GM21723 (cell line): Measurements from ENCODE around the gene UPB1.
"Not testable (repeated sequence)": the region's sequence is repeated elsewhere in the genome, so short reads cannot be mapped to it uniquely, and the experiment has no call there.

ENCODE experiments used
- ATAC-seq: cut with Tn5 transposase; IDR thresholded peaks from one replicate; pipeline ENCODE4 v1.9.1; 2021; ENCODE audit warnings: mild to moderate bottlenecking, moderate library complexity; ENCODE audit not compliant: unreplicated experiment

Gene UPB1

GRCh38 chr22:24474649-24475255 is 20.4 kb upstream of the UPB1 start:
- no peak for ATAC-seq

GRCh38 chr22:24481641-24482040 is 13.5 kb upstream of the UPB1 start:
- ATAC-seq = no peak

- no peak for ATAC-seq
Measured at GRCh38 chr22:24482575-24482974, 12.6 kb upstream of the UPB1 start.

GRCh38 chr22:24482998-24483397 is 12.1 kb upstream of the UPB1 start:
- ATAC-seq = no peak

GRCh38 chr22:24483976-24484545 is 11.1 kb upstream of the UPB1 start:
- ATAC-seq = no peak

- ATAC-seq = no peak
Measured at GRCh38 chr22:24485170-24485569, 10.0 kb upstream of the UPB1 start.

GRCh38 chr22:24485608-24486007 is 9.5 kb upstream of the UPB1 start:
- no peak for ATAC-seq

GRCh38 chr22:24486501-24486921 is 8.6 kb upstream of the UPB1 start:
- no peak for ATAC-seq

- ATAC-seq = no peak
Measured at GRCh38 chr22:24489011-24489410, 6.1 kb upstream of the UPB1 start.

GRCh38 chr22:24489434-24489833 is 5.7 kb upstream of the UPB1 start:
- ATAC-seq = not testable (repeated sequence)

GRCh38 chr22:24492391-24492790 is 2.7 kb upstream of the UPB1 start:
- ATAC-seq = no peak

- no peak for ATAC-seq
Measured at GRCh38 chr22:24494167-24494527, 985 bp upstream of the UPB1 start.

- no peak for ATAC-seq
Measured at GRCh38 chr22:24495365-24495675, 188 bp downstream of the UPB1 start.

GRCh38 chr22:24496234-24496633 is 1.1 kb downstream of the UPB1 start:
- ATAC-seq = no peak

GRCh38 chr22:24496661-24497060 is 1.5 kb downstream of the UPB1 start:
- ATAC-seq = no peak

GRCh38 chr22:24497841-24498258 is 2.7 kb downstream of the UPB1 start:
- ATAC-seq = no peak

GRCh38 chr22:24498824-24499223 is 3.7 kb downstream of the UPB1 start:
- ATAC-seq = no peak

GRCh38 chr22:24499706-24500276 is 4.7 kb downstream of the UPB1 start:
- ATAC-seq = no peak

- ATAC-seq = no peak
Measured at GRCh38 chr22:24500277-24500820, 5.2 kb downstream of the UPB1 start.

- no peak for ATAC-seq
Measured at GRCh38 chr22:24501301-24502005, 6.3 kb downstream of the UPB1 start.

- no peak for ATAC-seq
Measured at GRCh38 chr22:24502034-24502433, 6.9 kb downstream of the UPB1 start.

- ATAC-seq = no peak
Measured at GRCh38 chr22:24502541-24502940, 7.4 kb downstream of the UPB1 start.
